ENCODE results near the gene KDM5B. TPM values are rescaled to one million over a fixed set of nuclear protein-coding genes. Genes with fewer than 3 reads are reported as not detected.

KDM5B gene
- total and polyA plus RNA-seq, 2 of the 8 experiments (the other 6 are each of a cell fraction or from before 2014, with no cell fraction given): 73.3 to 210 TPM

DNA sequence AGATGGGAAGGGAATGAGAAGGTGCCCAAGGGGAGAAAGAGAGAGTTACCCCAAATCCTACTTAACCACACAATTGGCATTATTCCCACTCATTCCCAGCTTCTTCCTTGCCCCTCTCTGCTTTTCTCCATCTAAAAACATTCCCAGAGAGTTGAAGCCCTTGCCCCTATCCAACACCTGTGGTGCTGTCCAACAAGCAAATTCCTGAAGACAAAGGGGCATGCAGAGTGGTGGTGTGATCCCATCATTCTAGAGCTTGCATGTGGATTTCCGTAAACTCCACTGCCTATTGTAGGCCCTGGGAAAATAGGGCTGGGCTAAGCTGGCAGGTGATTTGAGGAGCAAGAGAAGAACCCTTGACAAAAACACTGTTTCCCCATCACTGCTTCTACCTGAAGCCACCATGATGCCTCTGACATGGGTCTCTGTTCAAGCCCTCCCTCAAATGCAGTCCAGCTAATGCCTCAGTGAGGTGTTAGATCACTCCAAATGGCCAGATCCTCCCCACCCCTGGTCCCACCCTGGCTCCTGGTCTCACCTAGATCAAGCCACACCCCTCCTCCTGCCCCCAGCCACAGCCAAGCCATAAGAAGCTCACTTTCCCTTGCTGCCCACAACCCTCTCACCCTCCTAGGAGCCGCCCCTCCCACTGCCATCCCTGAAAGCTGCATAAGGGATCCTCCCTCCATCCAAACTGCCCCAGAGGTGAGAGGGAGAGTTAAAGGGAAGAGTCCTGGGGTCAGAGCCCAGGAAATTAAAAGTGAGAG, 127.5 kb downstream of the KDM5B start (continued):
- TF ChIP-seq TCF12 (IDR thresholded peaks at IDR 0.05; ENCODE audit: low read depth, low read length) (peak; percentile 83; the same call in 1 of the 2 replicates), TEAD4 (IDR thresholded peaks at IDR 0.05; ENCODE audit: low read depth, low read length) (peak; percentile 89), CBX8 (IDR thresholded peaks at IDR 0.05; ENCODE audit: borderline replicate concordance, low read depth, low read length) (no peak), YY1 (IDR thresholded peaks at IDR 0.05; ENCODE audit: low read depth, low read length) (0 out of 2 replicates have a peak, but pooled peaks have one; percentile 16), TAF7 (optimal IDR thresholded peaks at IDR 0.05; ENCODE audit: borderline replicate concordance, low read depth, low read length) (peak; percentile 25), RAD21 (IDR thresholded peaks at IDR 0.05 in 1 of 2, conservative IDR thresholded peaks at IDR 0.05 in 1 of 2; ENCODE audit: low read depth in 2 of 2, low read length in 2 of 2) (peak in 1 of 2 experiments; percentile 16; a peak in 2 of 4 replicates)

Measured in H1 (cell line).